Osteoblast (primary cell): ENCODE measurements around the gene ME2. TPM values are rescaled to one million over a fixed set of nuclear protein-coding genes. Genes with fewer than 3 reads are reported as not detected.
"Not testable (repeated sequence)": the region's sequence is repeated elsewhere in the genome, so short reads cannot be mapped to it uniquely, and the experiment has no call there.

Experiments
- DNase-seq: peaks from one replicate; pipeline ENCODE4 v3.0.0; 2011; ENCODE audit warnings: low spot score, mixed read lengths; ENCODE audit not compliant: insufficient read length; ENCODE audit errors: missing footprints
- H2AFZ ChIP-seq: 2 replicates; pipeline ENCODE4 v1.6.0; 2011; ENCODE audit warnings: mild to moderate bottlenecking, low read length
- H3K27ac ChIP-seq: 2 replicates; pipeline ENCODE4 v1.5.1; 2011; ENCODE audit warnings: mild to moderate bottlenecking, low read depth, low read length, moderate library complexity
- H3K27me3 ChIP-seq: 2 replicates; pipeline ENCODE4 v1.6.0; 2012; ENCODE audit warnings: mild to moderate bottlenecking, control low read depth, inconsistent platforms, low read length, moderate library complexity; ENCODE audit not compliant: insufficient read depth
- H3K36me3 ChIP-seq: 2 replicates; pipeline ENCODE4 v1.5.1; 2011; ENCODE audit warnings: mild to moderate bottlenecking, low read length, control low read depth, moderate library complexity; ENCODE audit not compliant: insufficient read depth
- H3K4me1 ChIP-seq: 2 replicates; pipeline ENCODE4 v1.5.1; 2011; ENCODE audit warnings: mild to moderate bottlenecking, low read length, control low read depth, moderate library complexity; ENCODE audit not compliant: insufficient read depth
- H3K4me2 ChIP-seq: 2 replicates; pipeline ENCODE4 v1.6.0; 2011; ENCODE audit warnings: mild to moderate bottlenecking, low read length; ENCODE audit not compliant: insufficient read depth
- H3K4me3 ChIP-seq: fragments of 200-600 bp; sonication (generic); 3 replicates; pipeline ENCODE4 v1.5.1; 2012; ENCODE audit warnings: mild to moderate bottlenecking, low read length, inconsistent platforms; ENCODE audit not compliant: insufficient read depth
- H3K79me2 ChIP-seq: 2 replicates; pipeline ENCODE4 v1.6.0; 2012; ENCODE audit warnings: mild to moderate bottlenecking, low read length, control low read depth, inconsistent platforms; ENCODE audit not compliant: insufficient read depth
- H3K9me3 ChIP-seq: 2 replicates; pipeline ENCODE4 v1.5.1; 2011; ENCODE audit warnings: low read depth, low read length, control low read depth
- H4K20me1 ChIP-seq: 2 replicates; pipeline ENCODE4 v1.6.0; 2012; ENCODE audit warnings: mild to moderate bottlenecking, low read length, control low read depth; ENCODE audit not compliant: insufficient read depth
- CTCF ChIP-seq: IDR thresholded peaks from 2 replicates; pipeline ENCODE4 v1.5.1; 2011; ENCODE audit warnings: mild to moderate bottlenecking, low read depth, low read length, moderate library complexity; ENCODE audit errors: extremely low read depth
- small RNA-seq: library from RNA; depleted of rRNA; stranded (forward); fragments of <200 nt; gene quantifications from one replicate; pipeline ENCODE3, GENCODE V24; 2012
- total RNA-seq: library from RNA; depleted of rRNA; stranded (reverse); fragments of >200 nt; gene quantifications from 2 replicates; pipeline ENCODE4 v1.2.3, GENCODE V29; 2012

Gene ME2
- total RNA-seq, 1 donor, result 38.0 TPM

GRCh38 chr18:50994031-50994430 is 115.1 kb downstream of the ME2 start:
- no peak for TF ChIP-seq CTCF
- Histone ChIP-seq H2AFZ (no peak overlapping the region), H3K36me3 (no peaks in the 10 kb centered on the region), H3K4me3 (no peak overlapping the region), H4K20me1 (no peaks in the 10 kb centered on the region), H3K27ac (no peak overlapping the region), H3K79me2 (no peaks in the 10 kb centered on the region), H3K9me3 (no peaks in the 10 kb centered on the region), H3K4me2 (no peak overlapping the region), H3K4me1 (no peaks in the 10 kb centered on the region), H3K27me3 (no peaks in the 10 kb centered on the region)
- DNase-seq, result no peak

- H4K20me1 ChIP-seq, H3K4me1 ChIP-seq, H2AFZ ChIP-seq, H3K9me3 ChIP-seq, H3K27me3 ChIP-seq, H3K4me3 ChIP-seq, H3K36me3 ChIP-seq, H3K4me2 ChIP-seq, H3K79me2 ChIP-seq, H3K27ac ChIP-seq, DNase-seq: not testable (repeated sequence)
These were observed 124.3 kb downstream of the ME2 start for GRCh38 chr18:51003174-51003573.

Small RNAs within 50 kb of the gene (small RNA-seq; reads per million reads assigned to genes)
- not detected for gene RF00019

Other genes with a start within 250 kb of the ME2 start
- 0.59 and 1.8 TPM in 2 replicates for gene MRO, start 59.1 kb upstream of the ME2 start, total RNA-seq
- gene ELAC1, start 88.9 kb downstream of the ME2 start, total RNA-seq, result 6.5 and 7.4 TPM in 2 replicates
- 121 and 128 TPM in 2 replicates for gene SMAD4, start 151.1 kb downstream of the ME2 start, total RNA-seq